Measurements from ENCODE around the gene CTSH.

- no peak for TF ChIP-seq POLR2AphosphoS5 (IDR thresholded peaks at IDR 0.05)
- no peak for TF ChIP-seq CTCF (IDR thresholded peaks at IDR 0.05)
Observed at GRCh38 chr15:78913012-78913411, 31.8 kb downstream of the CTSH start.

All from prostate gland (tissue), 2 donors.